Ovary (tissue), 9 donors: ENCODE data around the gene BFSP2. TPM values are rescaled to one million over a fixed set of nuclear protein-coding genes. Genes with fewer than 3 reads are reported as not detected.

Experiments used
- DNase-seq, 5 donors: peaks; one replicate each; pipeline ENCODE4 v3.0.0-alpha.2; 2019 to 2020
- H3K27ac ChIP-seq, 2 donors: fragments of 200-600 bp; one replicate each; pipeline versions ENCODE4 v1.5.1 to v1.8.0; 2019 to 2022
- H3K27me3 ChIP-seq: fragments of 200-600 bp; one replicate; pipeline ENCODE4 v1.8.0; 2022
- H3K36me3 ChIP-seq: fragments of 200-600 bp; sonication (generic); one replicate; pipeline ENCODE4 v1.5.1; 2019
- H3K4me1 ChIP-seq: one replicate; pipeline ENCODE4 v1.8.1; 2013; ENCODE audit warnings: mild to moderate bottlenecking, moderate library complexity; ENCODE audit not compliant: insufficient read depth
- H3K4me3 ChIP-seq: fragments of 200-600 bp; sonication (generic); one replicate; pipeline ENCODE4 v1.5.1; 2017
- H3K9me3 ChIP-seq, 2 donors: fragments of 200-600 bp in 1 of 2; sonication (generic) in 1 of 2; one replicate each; pipeline versions ENCODE4 v1.5.1 to v1.8.1; 2013 to 2019; ENCODE audit warnings: mild to moderate bottlenecking in 1 of 2, moderate library complexity in 1 of 2
- CTCF ChIP-seq, 3 donors: fragments of 450-650 bp in 2 of 3; fragments of 200-600 bp in 1 of 3; IDR thresholded peaks; one replicate each; pipeline versions ENCODE4 v1.5.1 to v1.8.0; 2016 to 2022; ENCODE audit warnings: antibody characterized with exemption in 3 of 3, mild to moderate bottlenecking in 1 of 3
- EP300 ChIP-seq: sonication (generic); formaldehyde crosslinking; IDR thresholded peaks from one replicate; pipeline ENCODE4 v1.6.1; 2017; ENCODE audit warnings: antibody characterized with exemption
- POLR2A ChIP-seq: fragments of 450-650 bp; IDR thresholded peaks from one replicate; pipeline ENCODE4 v1.6.1; 2017; ENCODE audit warnings: antibody characterized with exemption, mild to moderate bottlenecking, moderate library complexity
- WGBS, 3 donors: extraction: QIAGEN DNeasy Blood & Tissue Kit in 1 of 3; methylation state at CpG; one replicate each; pipeline versions ENCODE4 v1.1.5 to v1.1.7; 2013 to 2017; 5-methylcytosine and 5-hydroxymethylcytosine counted together
- intact Hi-C, 4 donors: fragments of 100-400 bp; cut with DNase I; formaldehyde crosslinking; loops; one replicate each; pipeline versions ENCODE4 v1.11.0 to v1.15.1; 2022 to 2023
- polyA plus RNA-seq, 2 donors: library from polyadenylated mRNA; stranded (reverse); fragments of 200-250 nt in 1 of 2; fragments of 350-450 nt in 1 of 2; fragmentation: Illumina TruSeq in 1 of 2; extraction: RNeasy Lipid Tissue Mini Kit (QIAGEN cat#74804) in 1 of 2; gene quantifications; one replicate each; pipeline ENCODE4 v1.2.3, GENCODE V29; 2013 to 2014
- total RNA-seq, 7 donors: library from RNA; depleted of rRNA in 2 of 7; stranded (reverse); fragments of >200 nt in 2 of 7; fragmentation: NEBNext Ultra II Directional in 3 of 7; extraction: Animal tissue kit (Norgen Biotek cat#: 25700) in 3 of 7; gene quantifications; one replicate each; pipeline versions ENCODE4 v1.1.0 to v1.2.4, GENCODE V29; 2016 to 2023
- donor health status: DM: no; HTN: no; CAD: no; lungs with moderate emphysema.
- donor health status: DM: no; HTN: no; CAD: no.
- donor health status: Bipolar disorder and iron deficiency.
- donor health status: DM: yes; HTN: yes; CAD: no.
- donor health status: DM: no; HTN: no; CAD: no.
- donor health status: DM: yes; HTN: yes; CAD: no.

BFSP2 gene
- total and polyA plus RNA-seq, 9 donors, result not detected

GRCh38 chr3:133459400-133459799, 59.5 kb downstream of the BFSP2 start:
- no peak overlapping the region for H3K27ac ChIP-seq

GRCh38 chr3:133460809-133461208, 61.0 kb downstream of the BFSP2 start:
- no peak for DNase-seq
- no peaks in the 10 kb centered on the region for H3K27me3 ChIP-seq
- intact Hi-C loops, result no loop called here
- H3K4me3 ChIP-seq, result no peak overlapping the region
- H3K36me3 ChIP-seq, result no peaks in the 10 kb centered on the region
- TF ChIP-seq EP300, result no peak
- no peak for TF ChIP-seq POLR2A
- H3K9me3 ChIP-seq, result no peaks in the 10 kb centered on the region
- no peaks in the 10 kb centered on the region for H3K4me1 ChIP-seq
- 69 to 77% (median 72%) methylated on average over 3 of the region's 3 CpGs for WGBS, 3 donors
- no peak overlapping the region for H3K27ac ChIP-seq

More at GRCh38 chr3:133459400-133459799, 59.5 kb downstream of the BFSP2 start:
- H3K36me3 ChIP-seq, result no peaks in the 10 kb centered on the region
- DNase-seq, result no peak
- intact Hi-C loops, result no loop called here
- no peak for TF ChIP-seq POLR2A
- no peak for TF ChIP-seq CTCF (IDR thresholded peaks at IDR 0.05)
- TF ChIP-seq EP300, result no peak
- no peak overlapping the region for H3K4me3 ChIP-seq
- no peaks in the 10 kb centered on the region for H3K9me3 ChIP-seq
- no peaks in the 10 kb centered on the region for H3K4me1 ChIP-seq
- H3K27me3 ChIP-seq, result no peaks in the 10 kb centered on the region
- 6 to 12% (median 11%) methylated on average over 6 of the region's 6 CpGs for WGBS, 3 donors

- intact Hi-C loops, result no loop called here
Measured at GRCh38 chr3:133461291-133461690, 61.4 kb downstream of the BFSP2 start.

GRCh38 chr3:133463347-133463860, 63.5 kb downstream of the BFSP2 start:
- Histone ChIP-seq H3K27ac (no peak overlapping the region), H3K36me3 (no peaks in the 10 kb centered on the region), H3K27me3 (no peaks in the 10 kb centered on the region), H3K4me1 (no peaks in the 10 kb centered on the region), H3K4me3 (no peak overlapping the region), H3K9me3 (no peaks in the 10 kb centered on the region)
- intact Hi-C loops, result no loop called here
- 71 to 78% (median 78%) methylated on average over 8 of the region's 8 CpGs for WGBS, 3 donors
- TF ChIP-seq EP300 (no peak), POLR2A (no peak), CTCF (IDR thresholded peaks at IDR 0.05) (no peak)
- DNase-seq, result no peak

More at GRCh38 chr3:133461291-133461690, 61.4 kb downstream of the BFSP2 start:
- no peak for TF ChIP-seq CTCF (IDR thresholded peaks at IDR 0.05)
- no peak overlapping the region for H3K4me3 ChIP-seq
- no peaks in the 10 kb centered on the region for H3K9me3 ChIP-seq
- H3K4me1 ChIP-seq, result no peaks in the 10 kb centered on the region
- no peak overlapping the region for H3K27ac ChIP-seq
- no peaks in the 10 kb centered on the region for H3K27me3 ChIP-seq
- no peaks in the 10 kb centered on the region for H3K36me3 ChIP-seq
- WGBS, 3 donors, result 58 to 73% (median 70%) methylated on average over 4 of the region's 4 CpGs
- no peak for DNase-seq

- intact Hi-C loops, result no loop called here
- H3K27ac ChIP-seq, result no peak overlapping the region
- DNase-seq, result no peak
- TF ChIP-seq POLR2A, result no peak
- H3K27me3 ChIP-seq, result no peaks in the 10 kb centered on the region
- no peaks in the 10 kb centered on the region for H3K36me3 ChIP-seq
- H3K4me3 ChIP-seq, result no peak overlapping the region
- no peaks in the 10 kb centered on the region for H3K9me3 ChIP-seq
- H3K4me1 ChIP-seq, result peaks cover 3% of the 10 kb centered on the region
- 77 to 91% (median 81%) methylated on average over 1 of the region's 1 CpG for WGBS, 3 donors
Measured at GRCh38 chr3:133464573-133464972, 64.7 kb downstream of the BFSP2 start.
